Measurements from ENCODE around the gene EMC6. TPM values are rescaled to one million over a fixed set of nuclear protein-coding genes. Genes with fewer than 3 reads are reported as not detected.
A peak's percentile ranks its signal among the peaks of the same experiment; 100 is the strongest.

EMC6 gene
- total RNA-seq, 1 experiment from 2014 or later: 72.2 TPM

- Histone ChIP-seq H3T11ph (ENCODE audit: low read length) (no peak overlapping the region), H3K79me2 (ENCODE audit: insufficient read depth, low read length) (no peaks in the 10 kb centered on the region), H2AK5ac (ENCODE audit: insufficient read length, low read length) (no peak overlapping the region), H3K79me1 (ENCODE audit: insufficient read depth, low read depth, low read length, poor library complexity, severe bottlenecking) (no peaks in the 10 kb centered on the region), H2BK12ac (ENCODE audit: insufficient read length, low read depth, low read length) (no peak overlapping the region), H2AFZ (ENCODE audit: low read length) (no peak overlapping the region), H3K4me1 (ENCODE audit: insufficient read depth, low read length) (no peaks in the 10 kb centered on the region), H3K18ac (ENCODE audit: insufficient read length, low read depth, low read length) (no peak overlapping the region), H3K14ac (ENCODE audit: insufficient read depth, low read length) (no peak overlapping the region), H4K20me1 (ENCODE audit: control insufficient read depth, insufficient read depth, insufficient read length) (no peaks in the 10 kb centered on the region), H3K4ac (ENCODE audit: low read depth, low read length) (no peak overlapping the region), H3K56ac (ENCODE audit: insufficient read length, low read depth, low read length) (no peak overlapping the region), H3K27ac (ENCODE audit: insufficient read length, low read depth, low read length) (no peak overlapping the region), H4K91ac (ENCODE audit: insufficient read length, low read depth, low read length) (no peak overlapping the region), H3K9me3 (ENCODE audit: control insufficient read depth, low read depth, low read length) (no peaks in the 10 kb centered on the region), H2BK120ac (ENCODE audit: low read depth, low read length, poor library complexity, severe bottlenecking) (no peak overlapping the region), H2BK5ac (ENCODE audit: insufficient read length, low read length) (no peak overlapping the region), H4K8ac (replicated peaks; ENCODE audit: insufficient read length, low read depth, low read length) (no peak overlapping the region), H2BK15ac (ENCODE audit: low read depth, low read length) (no peak overlapping the region), H3K27me3 (ENCODE audit: insufficient read depth, low read length) (no peaks in the 10 kb centered on the region), H3K4me2 (ENCODE audit: insufficient read depth, insufficient read length, low read length) (no peak overlapping the region), H3K23me2 (ENCODE audit: insufficient read length, low read depth, low read length, poor library complexity, severe bottlenecking) (no peaks in the 10 kb centered on the region), H4K5ac (ENCODE audit: insufficient read length, low read depth, low read length) (no peak overlapping the region), H3K9ac (ENCODE audit: extremely low read depth, insufficient read length, low read length) (no peak overlapping the region), H2BK20ac (ENCODE audit: low read depth, low read length, poor library complexity, severe bottlenecking) (no peak overlapping the region), H3K23ac (ENCODE audit: insufficient read length, low read depth, low read length) (no peak overlapping the region)
- WGBS (ENCODE audit: extremely low coverage, insufficient read length, low lambda C conversion rate): no CpG with 5 or more reads among the region's 16 CpGs
- peak overlapping the region in 1 of 3 experiments; percentile 85; a peak in 2 of 7 replicates for H3K27ac Mint-ChIP-seq
- peak; percentile 28 for DNase-seq
- peak overlapping the region in 1 of 2 experiments; percentile 29; a peak in 1 of 5 replicates for H3K4me3 Mint-ChIP-seq
- H3K36me3 Mint-ChIP-seq (ENCODE audit: insufficient read depth in 1 of 3, low read depth in 3 of 3): peaks cover 0 to 18% (median 0%) of the 10 kb centered on the region in 3 experiments; a peak in 4 of 7 replicates
- H3K4me1 Mint-ChIP-seq: peaks cover 8 to 12% of the 10 kb centered on the region in 2 experiments
- H3K9me3 Mint-ChIP-seq: no peaks in the 10 kb centered on the region
- no peaks in the 10 kb centered on the region for H3K27me3 Mint-ChIP-seq (ENCODE audit: low read depth)
- no peak for TF ChIP-seq CTCF (conservative IDR thresholded peaks at IDR 0.05)
Measured at GRCh38 chr17:3656755-3657587, 11.6 kb upstream of the EMC6 start.
